ENCODE results near the gene KSR2.

DNA sequence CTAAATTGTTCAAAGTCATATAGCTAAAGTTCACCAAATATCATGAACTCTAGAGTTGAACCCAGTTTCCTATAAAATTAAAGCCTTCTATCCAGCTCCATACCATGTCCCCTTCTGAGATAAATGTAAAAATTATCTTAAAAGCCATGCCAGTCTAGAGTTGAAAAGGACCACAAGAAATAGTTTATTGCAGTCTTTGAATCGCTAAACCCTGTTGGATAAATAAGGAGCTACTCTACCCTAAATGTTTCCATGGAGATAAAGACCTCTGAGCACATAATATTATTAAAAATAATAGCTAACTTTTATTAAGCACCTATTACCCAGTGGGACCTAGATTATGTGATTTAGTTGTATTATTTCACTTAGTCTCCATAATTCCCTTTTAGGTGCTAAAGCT, 379.8 kb downstream of the KSR2 start:
- TF ChIP-seq GATA2 (IDR thresholded peaks at IDR 0.05; ENCODE audit: low read depth, low read length): no peak
- TF ChIP-seq GATA3 (IDR thresholded peaks at IDR 0.05; ENCODE audit: low read depth, low read length): no peak
